Colonic mucosa (tissue), 4 donors: Measurements from ENCODE around the gene SLC30A2. TPM values are rescaled to one million over a fixed set of nuclear protein-coding genes. Genes with fewer than 3 reads are reported as not detected.

Source experiments
- DNase-seq: peaks from one replicate; pipeline ENCODE4 v3.0.0-alpha.2; 2020
- H3K27ac ChIP-seq: fragments of 200-600 bp; one replicate; pipeline ENCODE4 v1.8.0; 2021
- H3K27me3 ChIP-seq: fragments of 200-600 bp; one replicate; pipeline ENCODE4 v1.8.0; 2021
- H3K36me3 ChIP-seq: fragments of 200-600 bp; one replicate; pipeline ENCODE4 v1.8.0; 2021
- H3K4me1 ChIP-seq: fragments of 200-600 bp; one replicate; pipeline ENCODE4 v1.8.0; 2021; ENCODE audit warnings: mild to moderate bottlenecking
- H3K4me3 ChIP-seq: fragments of 200-600 bp; one replicate; pipeline ENCODE4 v1.8.0; 2021
- H3K9ac ChIP-seq, 2 donors: one replicate each; pipeline ENCODE4 v1.7.0; 2013; ENCODE audit warnings: control low read depth in 2 of 2, low read depth in 2 of 2, low read length in 2 of 2
- H3K9me3 ChIP-seq: fragments of 200-600 bp; one replicate; pipeline ENCODE4 v1.8.0; 2021
- CTCF ChIP-seq: fragments of 200-600 bp; IDR thresholded peaks from one replicate; pipeline ENCODE4 v1.8.0; 2022; ENCODE audit warnings: antibody characterized with exemption, mild to moderate bottlenecking
- intact Hi-C: fragments of 100-400 bp; cut with DNase I; formaldehyde crosslinking; loops from one replicate; pipeline ENCODE4 v1.14.1; 2022
- total RNA-seq, 2 donors: library from RNA; stranded (reverse); fragmentation: NEBNext Ultra II Directional in 1 of 2; extraction: Animal tissue kit (Norgen Biotek cat#: 25700) in 1 of 2; gene quantifications; one replicate each; pipeline ENCODE4 v1.2.1, GENCODE V29; 2021
- donor health status: healthy.
- donor health status: DM: no; HTN: no; CAD: no.
- donor health status: DM: no; HTN: no; CAD: no.

The SLC30A2 gene
- total RNA-seq, 2 donors from 2014 or later, result 0.27 to 0.42 TPM

GRCh38 chr1:26020941-26021646 is 24.8 kb downstream of the SLC30A2 start:
- TF ChIP-seq CTCF, result no peak
- no peaks in the 10 kb centered on the region for H3K4me1 ChIP-seq
- no peaks in the 10 kb centered on the region for H3K27me3 ChIP-seq
- intact Hi-C loops, result no loop called here
- H3K36me3 ChIP-seq, result no peaks in the 10 kb centered on the region
- H3K9ac ChIP-seq, result no peak overlapping the region
- H3K9me3 ChIP-seq, result no peaks in the 10 kb centered on the region
- H3K4me3 ChIP-seq, result no peak overlapping the region
- H3K27ac ChIP-seq, result no peak overlapping the region
- DNase-seq, result no peak

- no peak for TF ChIP-seq CTCF
These were observed 25.6 kb downstream of the SLC30A2 start for GRCh38 chr1:26020330-26020768.

GRCh38 chr1:26019641-26020315 is 26.1 kb downstream of the SLC30A2 start:
- no peak for DNase-seq
- Histone ChIP-seq H3K4me1 (no peaks in the 10 kb centered on the region), H3K4me3 (no peak overlapping the region), H3K9me3 (no peaks in the 10 kb centered on the region), H3K9ac (no peak overlapping the region), H3K27me3 (no peaks in the 10 kb centered on the region), H3K36me3 (no peaks in the 10 kb centered on the region), H3K27ac (no peak overlapping the region)
- intact Hi-C loops, result no loop called here
- TF ChIP-seq CTCF, result no peak

More at GRCh38 chr1:26020330-26020768, 25.6 kb downstream of the SLC30A2 start:
- Histone ChIP-seq H3K9ac (no peak overlapping the region), H3K4me1 (no peaks in the 10 kb centered on the region), H3K27ac (no peak overlapping the region), H3K9me3 (no peaks in the 10 kb centered on the region), H3K36me3 (no peaks in the 10 kb centered on the region), H3K4me3 (no peak overlapping the region), H3K27me3 (no peaks in the 10 kb centered on the region)
- intact Hi-C loops, result no loop called here
- no peak for DNase-seq

- Histone ChIP-seq H3K9me3 (no peaks in the 10 kb centered on the region), H3K27ac (no peak overlapping the region), H3K27me3 (no peaks in the 10 kb centered on the region), H3K36me3 (no peaks in the 10 kb centered on the region), H3K9ac (no peak overlapping the region), H3K4me1 (no peaks in the 10 kb centered on the region), H3K4me3 (no peak overlapping the region)
- no peak for DNase-seq
- intact Hi-C loops, result no loop called here
- TF ChIP-seq CTCF, result no peak
These were observed 28.3 kb downstream of the SLC30A2 start for GRCh38 chr1:26017606-26018005.

GRCh38 chr1:26016953-26017545 is 28.9 kb downstream of the SLC30A2 start:
- intact Hi-C loops, result no loop called here
- Histone ChIP-seq H3K27ac (no peak overlapping the region), H3K9ac (no peak overlapping the region), H3K4me1 (no peaks in the 10 kb centered on the region), H3K9me3 (no peaks in the 10 kb centered on the region), H3K4me3 (no peak overlapping the region), H3K36me3 (no peaks in the 10 kb centered on the region), H3K27me3 (no peaks in the 10 kb centered on the region)
- no peak for TF ChIP-seq CTCF
- no peak for DNase-seq
